GM12891 (cell line): ENCODE results near the gene ACTN2.

ENCODE experiments used
- POLR2A ChIP-seq: IDR thresholded peaks from 2 replicates; pipeline ENCODE4 v1.6.1; 2011; ENCODE audit warnings: low read depth, low read length, control low read depth
- TAF1 ChIP-seq: IDR thresholded peaks from 2 replicates; pipeline ENCODE4 v1.6.1; 2011; ENCODE audit warnings: low read depth, low read length, control low read depth

- TF ChIP-seq TAF1 (no peak), POLR2A (no peak)
Observed at GRCh38 chr1:236702791-236703394, 16.6 kb downstream of the ACTN2 start.
